Measurements from ENCODE around the gene KRTAP13-1.

- no peak for TF ChIP-seq CTCF (conservative IDR thresholded peaks at IDR 0.05; ENCODE audit: low read length)
- no peak for TF ChIP-seq EZH2phosphoT487 (IDR thresholded peaks at IDR 0.05; ENCODE audit: borderline replicate concordance)
Measured at GRCh38 chr21:30349572-30349971, 46.3 kb upstream of the KRTAP13-1 start.

Data from Loucy (cell line).